HG03469 (cell line): ENCODE results near the gene CEBPZOS.

ENCODE experiments used
- ATAC-seq: cut with Tn5 transposase; IDR thresholded peaks from one replicate; pipeline ENCODE4 v1.9.1; 2021; ENCODE audit warnings: mild to moderate bottlenecking, moderate library complexity, moderate number of reproducible peaks; ENCODE audit not compliant: unreplicated experiment

Gene CEBPZOS

GRCh38 chr2:37196320-37197195, at the start of gene CEBPZOS:
Gene CEBPZOS (plus strand): TSS chr2:37196496. CDS start chr2:37199705, 3,209 bp downstream.
- ATAC-seq = peak; percentile 47

- no peak for ATAC-seq
Measured at GRCh38 chr2:37148325-37148724, 48.0 kb upstream of the CEBPZOS start.

GRCh38 chr2:37149626-37150322, 46.5 kb upstream of the CEBPZOS start:
- ATAC-seq = no peak

GRCh38 chr2:37153224-37153623, 43.1 kb upstream of the CEBPZOS start:
- no peak for ATAC-seq

GRCh38 chr2:37154785-37155184, 41.5 kb upstream of the CEBPZOS start:
- ATAC-seq = no peak

- no peak for ATAC-seq
Measured at GRCh38 chr2:37156071-37156856, 40.0 kb upstream of the CEBPZOS start.

- peak; percentile 63 for ATAC-seq
Measured at GRCh38 chr2:37156857-37157714, 39.2 kb upstream of the CEBPZOS start, which contains the start of gene EIF2AK2. Gene EIF2AK2 (minus strand): TSS chr2:37156980. CDS start chr2:37147806, 9,174 bp downstream.

- ATAC-seq = no peak
Measured at GRCh38 chr2:37164757-37165156, 31.5 kb upstream of the CEBPZOS start.

GRCh38 chr2:37167636-37168180, 28.6 kb upstream of the CEBPZOS start:
- ATAC-seq = no peak

- no peak for ATAC-seq
Measured at GRCh38 chr2:37168217-37168981, 27.9 kb upstream of the CEBPZOS start.

GRCh38 chr2:37171624-37171950, 24.7 kb upstream of the CEBPZOS start:
- ATAC-seq = no peak

- no peak for ATAC-seq
Measured at GRCh38 chr2:37173741-37174140, 22.6 kb upstream of the CEBPZOS start.

GRCh38 chr2:37180006-37180639, 16.2 kb upstream of the CEBPZOS start:
- no peak for ATAC-seq

- no peak for ATAC-seq
Measured at GRCh38 chr2:37180640-37181039, 15.7 kb upstream of the CEBPZOS start.

GRCh38 chr2:37181726-37182684, 14.3 kb upstream of the CEBPZOS start:
- no peak for ATAC-seq

- ATAC-seq = no peak
Measured at GRCh38 chr2:37188570-37188969, 7.7 kb upstream of the CEBPZOS start, which contains the start of gene SULT6B1. Gene SULT6B1 (minus strand): TSS chr2:37188670. CDS start chr2:37188640, 30 bp downstream.

- no peak for ATAC-seq
Measured at GRCh38 chr2:37189452-37190153, 6.7 kb upstream of the CEBPZOS start.
